Measurements from ENCODE around the gene TMEM59.
A peak's percentile ranks its signal among the peaks of the same experiment; 100 is the strongest.

The TMEM59 gene

GRCh38 chr1:53984726-53985125 is 68.3 kb downstream of the TMEM59 start:
- no peak for DNase-seq (ENCODE audit: low spot score)

DNA sequence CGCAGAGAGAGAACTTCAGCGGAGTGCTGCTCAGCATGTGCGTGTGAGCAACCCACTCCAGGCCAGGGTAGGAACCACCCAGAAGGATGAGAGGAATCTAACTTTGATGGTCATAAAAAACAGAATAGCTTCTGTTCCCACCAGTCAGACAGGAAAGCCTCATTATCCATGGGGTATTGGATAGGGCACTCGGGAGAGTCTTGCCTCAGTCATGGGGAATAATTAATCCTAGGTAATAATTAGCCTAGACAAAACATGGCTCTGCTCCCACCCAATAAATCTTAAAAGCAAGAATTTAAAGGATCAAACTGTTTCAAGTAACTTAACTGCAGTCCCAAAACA is 70.3 kb downstream of the TMEM59 start:
- no peak for DNase-seq (ENCODE audit: low spot score)

- peak; percentile 7 for DNase-seq (ENCODE audit: low spot score)
Observed at GRCh38 chr1:53982034-53982762, 70.8 kb downstream of the TMEM59 start.

GRCh38 chr1:53981220-53981619 is 71.8 kb downstream of the TMEM59 start:
- no peak for DNase-seq (ENCODE audit: low spot score)

- DNase-seq (ENCODE audit: low spot score) = no peak
Observed at GRCh38 chr1:53979712-53980450, 73.1 kb downstream of the TMEM59 start.
